NCI-H1417 treated with DMSO at 0.1 percent for 48 hours (cell line): ENCODE data around the gene AMOTL1.

ENCODE experiments used
- DNase-seq: peaks from one replicate; lab custom pipeline; 2025; lab: John Stamatoyannopoulos, UW

The AMOTL1 gene

GRCh38 chr11:94857337-94857736 is 89.2 kb downstream of the AMOTL1 start:
- DNase-seq, result no peak

DNA sequence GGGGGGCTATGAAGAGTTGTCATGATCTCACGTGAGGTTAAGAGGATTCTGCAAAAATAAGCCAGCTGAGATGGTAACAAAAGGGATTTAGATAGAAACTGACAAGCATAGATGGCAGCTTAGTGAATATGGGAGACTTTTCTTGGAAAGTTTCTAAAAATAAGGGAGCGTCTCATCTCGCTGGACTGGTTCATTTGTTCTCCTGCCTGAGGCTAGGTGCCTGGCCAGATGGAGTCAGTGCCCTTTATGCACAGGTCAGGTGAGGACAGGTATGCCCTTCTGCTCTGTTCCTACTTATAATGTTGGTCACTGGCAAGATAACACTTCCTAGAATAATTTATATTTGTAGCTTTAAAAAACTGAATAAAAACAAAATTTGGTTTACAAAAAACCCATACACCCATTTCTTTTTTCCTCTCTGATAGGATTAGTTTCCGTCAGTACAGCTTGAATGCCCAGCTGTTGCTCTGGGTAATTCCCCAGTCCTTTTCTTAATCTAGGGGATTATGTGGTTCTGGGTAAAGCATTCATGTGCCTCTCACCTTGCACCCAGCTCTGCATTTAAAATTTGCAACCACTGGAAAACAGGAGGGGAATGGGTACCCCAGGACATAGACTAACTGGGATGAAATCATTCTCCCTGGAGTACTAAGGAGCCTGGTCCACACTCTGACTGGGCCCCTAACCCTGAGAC is 90.0 kb downstream of the AMOTL1 start:
- DNase-seq, result no peak

DNA sequence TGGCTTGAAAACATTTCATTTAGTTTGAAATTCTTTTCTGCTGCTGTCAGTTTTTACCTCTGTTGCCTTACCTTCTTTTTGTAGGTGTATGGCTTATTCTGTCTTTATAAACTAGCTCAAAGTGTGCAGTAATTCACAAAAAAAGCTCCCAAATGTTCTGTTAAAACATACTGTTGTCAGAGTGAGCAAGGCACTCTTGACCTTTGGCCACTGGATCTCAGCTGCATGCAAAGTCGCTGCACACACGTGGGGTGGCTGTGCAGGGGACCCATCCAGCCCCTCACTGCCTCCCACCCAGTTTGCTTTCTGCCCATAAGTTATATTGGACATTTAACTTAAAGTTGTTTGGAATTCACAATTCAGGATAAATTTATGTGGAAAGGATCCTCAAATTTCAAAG is 92.2 kb downstream of the AMOTL1 start:
- no peak for DNase-seq

GRCh38 chr11:94861306-94861845 is 93.2 kb downstream of the AMOTL1 start:
- no peak for DNase-seq

GRCh38 chr11:94862926-94863880 is 95.0 kb downstream of the AMOTL1 start:
- DNase-seq, result no peak

DNA sequence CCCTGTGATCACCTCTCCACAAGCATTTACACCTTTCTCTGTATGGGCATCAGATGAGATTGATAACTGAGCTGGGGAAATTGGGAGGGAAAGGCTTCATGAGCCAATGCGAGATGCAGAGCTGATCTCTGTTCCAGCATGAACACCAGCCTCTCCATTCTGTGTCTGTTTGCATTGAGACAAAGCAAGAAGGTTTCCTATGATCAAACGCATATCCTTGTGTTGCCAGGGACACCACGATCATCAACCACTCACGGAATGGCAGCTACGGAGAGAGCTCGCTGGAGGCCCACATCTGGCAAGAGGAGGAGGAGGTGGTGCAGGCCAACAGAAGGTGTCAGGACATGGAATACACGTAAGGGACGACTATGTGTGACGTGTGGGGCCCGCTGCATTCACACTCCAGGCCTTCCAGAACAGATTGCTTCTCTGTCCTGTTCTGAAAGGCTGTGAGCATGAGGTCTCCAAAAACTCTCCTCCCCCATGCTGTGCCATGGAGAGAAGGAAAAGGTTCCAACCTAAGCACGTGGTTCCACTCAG is 96.4 kb downstream of the AMOTL1 start:
- DNase-seq, result no peak

DNA sequence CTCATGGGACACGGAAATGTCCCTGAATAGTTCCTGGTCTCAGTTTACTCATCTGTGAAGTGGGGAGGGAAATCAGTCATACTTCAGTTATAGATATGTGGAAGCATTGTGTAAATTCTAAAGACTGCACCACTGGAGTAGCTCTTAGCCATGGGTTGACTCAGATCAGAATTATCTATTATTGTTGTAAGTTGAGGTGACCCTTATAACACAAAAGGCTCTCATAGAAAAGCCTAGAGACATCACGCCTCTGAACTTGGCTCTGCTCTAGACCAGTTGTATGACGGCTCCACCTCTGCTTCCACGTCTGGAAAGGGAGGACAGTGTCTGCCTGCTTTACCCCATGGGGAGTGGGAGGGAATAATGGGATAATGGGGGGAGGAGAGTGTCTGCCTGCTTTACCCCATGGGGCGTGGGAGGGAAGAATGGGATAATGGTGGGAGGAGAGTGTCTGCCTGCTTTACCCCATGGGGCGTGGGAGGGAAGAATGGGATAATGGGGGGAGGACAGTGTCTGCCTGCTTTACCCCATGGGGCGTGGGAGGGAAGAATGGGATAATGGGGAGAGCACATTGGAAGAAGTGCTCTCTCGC is 98.2 kb downstream of the AMOTL1 start:
- no peak for DNase-seq

- DNase-seq, result no peak
Measured at GRCh38 chr11:94866936-94867795, 99.0 kb downstream of the AMOTL1 start.

GRCh38 chr11:94868468-94868867 is 100.3 kb downstream of the AMOTL1 start:
- DNase-seq, result no peak

DNA sequence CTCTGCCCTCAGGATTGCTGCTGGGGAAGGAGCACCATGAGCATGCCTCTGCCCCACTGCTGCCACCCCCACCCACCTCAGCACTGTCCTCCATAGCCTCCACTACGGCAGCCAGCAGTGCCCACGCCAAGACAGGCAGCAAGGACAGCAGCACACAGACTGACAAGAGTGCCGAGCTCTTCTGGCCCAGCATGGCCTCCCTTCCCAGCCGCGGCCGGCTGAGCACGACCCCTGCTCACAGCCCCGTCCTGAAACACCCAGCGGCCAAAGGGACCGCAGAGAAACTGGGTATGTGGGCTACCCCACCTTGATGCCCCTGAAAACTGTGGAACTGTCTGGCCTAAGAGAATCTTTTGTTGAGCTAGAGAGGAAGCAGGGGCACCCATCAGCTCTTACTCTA is 101.0 kb downstream of the AMOTL1 start:
- no peak for DNase-seq

DNA sequence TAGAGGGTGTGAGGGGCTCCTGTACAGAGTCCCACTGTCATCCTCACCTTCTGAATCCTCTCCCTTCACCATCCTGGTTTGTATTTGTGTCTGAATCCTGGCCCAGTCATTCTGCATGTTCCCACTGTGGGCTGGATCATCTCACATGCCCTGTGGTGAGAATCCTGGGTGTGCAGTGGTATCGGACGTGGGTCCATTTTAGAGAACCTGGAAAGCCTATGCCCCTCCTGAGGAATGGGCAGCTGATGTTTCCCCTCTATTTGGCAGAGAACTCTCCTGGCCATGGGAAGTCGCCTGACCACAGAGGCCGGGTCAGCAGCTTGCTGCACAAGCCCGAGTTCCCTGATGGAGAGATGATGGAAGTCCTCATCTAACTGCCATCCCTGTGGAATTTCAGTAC is 102.3 kb downstream of the AMOTL1 start:
- no peak for DNase-seq

GRCh38 chr11:94871491-94872185 is 103.5 kb downstream of the AMOTL1 start:
- DNase-seq, result no peak

DNA sequence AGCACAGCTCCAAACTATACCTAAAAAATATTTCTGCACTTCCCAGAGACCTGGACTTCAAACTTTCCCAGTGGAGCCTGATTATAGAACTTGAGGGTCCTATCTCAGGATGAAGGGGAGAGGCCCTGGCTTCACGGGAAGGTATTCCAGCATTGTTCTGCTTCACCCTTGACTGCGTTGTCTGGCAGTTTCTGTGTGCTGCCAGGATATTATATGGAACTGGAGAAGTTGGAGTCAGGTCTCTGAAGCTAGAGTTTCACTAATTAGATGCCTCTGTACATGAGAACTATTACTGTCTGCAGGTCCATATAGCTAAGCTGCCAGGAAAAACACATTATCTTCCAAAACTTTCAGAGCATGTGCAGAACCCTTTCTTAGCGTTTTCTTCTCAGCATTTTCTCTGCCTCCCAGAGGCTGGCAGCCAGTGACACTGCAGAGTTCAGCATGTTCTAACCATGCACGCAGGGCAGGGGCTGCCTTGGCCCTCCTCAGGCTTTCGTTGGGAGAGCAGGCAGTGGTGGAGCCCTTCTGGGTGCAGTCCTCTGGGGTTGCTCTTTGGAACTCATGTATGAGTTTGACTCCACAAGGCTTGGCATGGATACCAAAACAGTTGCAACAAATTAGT is 105.9 kb downstream of the AMOTL1 start:
- no peak for DNase-seq

GRCh38 chr11:94876222-94876621 is 108.1 kb downstream of the AMOTL1 start:
- DNase-seq, result no peak

DNA sequence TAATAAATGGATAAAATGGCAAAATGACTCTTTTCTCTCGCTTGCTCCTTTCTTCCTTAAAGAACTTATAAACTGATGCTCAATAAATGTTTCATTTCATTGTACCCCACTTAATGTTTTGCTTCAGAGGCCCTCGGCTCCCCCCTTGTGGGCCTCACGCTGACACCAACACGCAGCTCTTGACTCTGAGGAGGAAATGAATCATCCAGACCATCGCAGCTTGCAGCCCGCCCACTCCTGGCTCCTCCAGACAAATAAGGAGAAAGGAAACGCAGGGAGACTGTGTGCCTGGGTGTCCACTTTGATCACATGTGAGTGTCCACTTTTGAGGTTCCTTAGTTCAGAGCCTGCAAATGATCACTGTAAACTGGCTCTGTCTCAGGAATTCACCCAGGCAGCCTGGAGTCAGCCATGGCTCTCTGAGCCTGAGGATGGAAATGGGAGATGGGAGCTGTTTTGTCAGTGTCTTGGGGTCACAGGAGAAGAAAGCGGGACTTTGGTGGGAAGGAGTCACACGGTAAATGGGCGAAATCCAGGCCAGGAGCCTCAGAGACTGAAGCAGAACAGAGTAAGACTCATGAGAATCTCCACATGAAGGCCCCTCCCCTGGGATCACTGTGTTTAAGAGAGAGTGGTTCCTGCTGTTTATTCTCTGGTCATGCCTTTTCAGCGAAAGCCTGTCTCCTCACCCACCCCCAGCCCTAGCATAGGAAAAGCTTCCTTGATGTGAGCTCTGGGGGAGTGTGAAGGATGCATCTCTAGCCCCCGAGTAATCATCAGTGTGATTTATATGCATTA is 108.7 kb downstream of the AMOTL1 start:
- no peak for DNase-seq

DNA sequence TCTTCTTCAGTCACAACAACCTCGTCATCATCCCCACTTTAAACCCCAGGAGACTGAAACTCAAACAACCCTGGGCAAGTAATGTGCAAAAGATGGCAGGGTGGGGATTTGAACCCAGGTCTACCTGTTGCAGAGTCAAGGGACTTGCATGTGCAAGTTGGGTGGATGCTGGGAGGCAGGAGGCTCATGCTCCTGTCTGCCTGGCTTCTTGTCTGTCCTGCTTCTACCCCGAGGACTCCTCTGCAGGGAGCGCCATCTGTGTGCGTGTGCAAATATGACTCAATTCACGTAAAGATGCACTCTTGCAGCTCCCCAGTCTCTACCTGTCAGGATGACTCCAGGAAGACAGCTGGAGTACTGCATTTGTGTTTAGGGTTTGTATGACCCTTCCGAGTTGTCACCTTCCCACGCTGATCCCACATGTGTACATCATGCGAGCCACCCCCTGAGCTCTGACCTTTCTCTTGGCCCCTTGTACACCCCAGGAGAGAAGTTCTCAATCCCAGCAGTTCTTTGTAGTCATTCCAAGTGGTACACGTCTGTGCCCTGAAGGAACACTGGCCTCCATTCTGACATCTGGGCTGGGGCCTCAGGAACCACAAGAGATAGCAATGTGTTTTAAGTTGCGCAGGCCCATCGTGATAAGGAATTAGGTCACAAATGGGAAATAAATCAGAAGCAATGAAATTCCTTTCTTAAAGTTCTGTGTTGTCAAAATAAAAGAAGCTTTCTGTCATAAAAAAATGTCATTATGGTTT is 109.5 kb downstream of the AMOTL1 start:
- no peak for DNase-seq

DNA sequence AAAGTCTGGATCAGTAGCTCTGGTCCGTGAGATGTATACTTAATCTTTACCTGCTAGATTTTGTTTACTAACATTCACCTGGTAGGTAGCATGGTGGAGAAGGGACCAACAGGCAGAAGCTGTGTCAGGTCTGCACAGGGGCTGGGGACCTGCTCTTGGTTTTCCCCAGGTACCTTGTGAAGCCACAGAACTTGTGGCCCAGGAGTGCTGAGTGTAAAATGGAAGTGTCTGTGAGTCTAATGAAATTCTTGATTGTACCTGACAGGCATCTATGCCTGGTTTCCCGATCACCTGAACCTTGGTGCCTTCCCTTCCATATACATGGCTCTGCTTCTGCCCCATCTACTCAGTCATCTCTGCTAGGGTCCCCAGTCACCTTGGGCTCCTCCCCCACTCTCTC is 110.8 kb downstream of the AMOTL1 start:
- no peak for DNase-seq

- DNase-seq, result no peak
Measured at GRCh38 chr11:94880216-94880615, 112.1 kb downstream of the AMOTL1 start.

DNA sequence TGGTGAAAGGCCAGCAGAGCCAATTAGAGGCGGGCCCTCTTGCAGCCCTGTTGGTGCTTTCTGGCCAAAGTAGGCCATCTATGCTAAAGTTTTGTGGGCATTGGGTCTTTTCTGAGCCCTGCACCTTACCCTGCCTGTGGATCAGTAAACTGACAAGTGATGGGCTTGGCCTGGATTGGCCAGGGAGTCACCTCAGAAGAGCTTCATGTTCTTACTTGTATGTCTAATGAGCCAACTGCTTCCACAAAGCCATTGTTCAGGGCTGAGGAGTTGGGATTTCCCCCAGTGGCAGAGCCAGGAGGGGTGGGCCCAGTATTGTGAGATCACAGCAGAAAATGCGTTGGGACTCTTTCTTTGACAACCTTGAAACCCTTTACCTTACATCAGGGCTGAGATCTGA is 114.8 kb downstream of the AMOTL1 start:
- no peak for DNase-seq
